GM19324 (cell line): ENCODE results near the gene SRCAP.

ENCODE experiments used
- ATAC-seq: cut with Tn5 transposase; IDR thresholded peaks from one replicate; pipeline ENCODE4 v1.9.1; 2021; ENCODE audit warnings: mild to moderate bottlenecking, moderate library complexity; ENCODE audit not compliant: unreplicated experiment, low FRiP score

Gene SRCAP

GRCh38 chr16:30698816-30699614 lies at the start of gene SRCAP:
TSS of gene SRCAP (plus strand) at chr16:30699171. CDS start at chr16:30700825, 1,654 bp downstream.
- ATAC-seq, result peak; percentile 27

- ATAC-seq, result no peak
Measured at GRCh38 chr16:30649725-30650368, 49.1 kb upstream of the SRCAP start.

GRCh38 chr16:30650369-30651123 lies 48.4 kb upstream of the SRCAP start, which contains the start of gene PRR14:
TSS of gene PRR14 (plus strand) at chr16:30650960. CDS start at chr16:30651646, 686 bp downstream.
- peak; percentile 71 for ATAC-seq

GRCh38 chr16:30651124-30652004 lies 47.6 kb upstream of the SRCAP start:
- peak; percentile 58 for ATAC-seq

GRCh38 chr16:30652005-30652296 lies 47.0 kb upstream of the SRCAP start:
- no peak for ATAC-seq

- no peak for ATAC-seq
Measured at GRCh38 chr16:30652718-30653117, 46.3 kb upstream of the SRCAP start.

- ATAC-seq, result no peak
Measured at GRCh38 chr16:30654856-30655255, 44.1 kb upstream of the SRCAP start.

- ATAC-seq, result no peak
Measured at GRCh38 chr16:30655815-30656347, 43.1 kb upstream of the SRCAP start.

GRCh38 chr16:30656388-30656787 lies 42.6 kb upstream of the SRCAP start:
- ATAC-seq, result no peak

GRCh38 chr16:30656974-30657865 lies 41.8 kb upstream of the SRCAP start:
- ATAC-seq, result no peak

GRCh38 chr16:30657866-30658730 lies 40.9 kb upstream of the SRCAP start, which contains the start of gene FBRS:
TSS of gene FBRS (plus strand) at chr16:30658431. CDS start at chr16:30659519, 1,088 bp downstream.
- peak; percentile 79 for ATAC-seq

GRCh38 chr16:30658731-30659506 lies 40.1 kb upstream of the SRCAP start:
- peak; percentile 18 for ATAC-seq

- no peak for ATAC-seq
Measured at GRCh38 chr16:30659507-30660423, 39.2 kb upstream of the SRCAP start.

- ATAC-seq, result no peak
Measured at GRCh38 chr16:30660424-30661261, 38.3 kb upstream of the SRCAP start.

GRCh38 chr16:30662449-30662848 lies 36.5 kb upstream of the SRCAP start:
- no peak for ATAC-seq
